ENCODE data around the gene ROBO1.

DNA sequence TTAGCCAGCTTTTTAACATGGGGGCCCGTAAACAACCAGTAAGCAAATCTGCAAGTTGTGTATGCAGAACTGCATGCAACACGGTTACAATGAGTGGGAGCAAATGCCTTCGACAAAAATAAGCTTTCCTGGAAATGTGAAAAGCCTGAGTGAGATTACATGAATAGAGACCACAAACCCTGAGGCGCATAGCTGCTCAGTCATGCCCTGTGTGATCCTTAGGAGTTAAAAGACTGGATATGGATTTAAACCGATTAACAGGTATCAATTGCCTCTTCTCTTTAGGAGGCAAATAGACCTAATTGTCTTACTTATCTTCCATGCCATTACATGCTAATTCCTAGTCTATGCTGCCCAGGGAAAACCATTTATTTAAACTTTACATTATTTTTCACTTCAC, 810.3 kb downstream of the ROBO1 start:
- TF ChIP-seq EZH2 (IDR thresholded peaks at IDR 0.05; ENCODE audit: insufficient read depth, poor library complexity, severe bottlenecking) (no peak), EZH2phosphoT487 (IDR thresholded peaks at IDR 0.05; ENCODE audit: insufficient read depth, low read depth) (no peak)
